Fibroblast of skin of left biceps (primary cell): ENCODE measurements around the gene GPLD1.
"Not testable (repeated sequence)": the region's sequence is repeated elsewhere in the genome, so short reads cannot be mapped to it uniquely, and the experiment has no call there.

Experiments
- DNase-seq, 2 experiments: peaks; one replicate each; pipeline ENCODE4 v3.0.0-alpha.2; 2013; ENCODE audit warnings: low read depth in 2 of 2

Gene GPLD1

DNA sequence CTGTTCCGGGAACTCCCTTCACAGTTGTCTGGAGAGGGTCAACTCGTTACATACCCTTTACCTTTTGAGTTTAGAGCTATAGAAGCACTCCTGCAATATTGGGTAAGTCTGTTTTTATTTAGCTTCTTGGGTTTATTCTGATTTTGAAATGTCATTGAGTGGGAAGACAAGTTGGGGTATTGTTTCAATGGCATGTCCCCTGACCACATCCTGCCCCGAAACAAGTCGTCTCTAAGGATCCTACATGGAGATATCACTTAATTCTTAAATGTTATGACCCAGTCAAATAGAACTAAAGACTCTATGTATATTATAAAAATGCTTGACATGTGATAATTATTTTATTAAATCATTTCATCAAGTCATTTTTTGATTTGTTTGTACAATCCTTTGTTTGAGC, 77.1 kb downstream of the GPLD1 start:
- DNase-seq = no peak

DNA sequence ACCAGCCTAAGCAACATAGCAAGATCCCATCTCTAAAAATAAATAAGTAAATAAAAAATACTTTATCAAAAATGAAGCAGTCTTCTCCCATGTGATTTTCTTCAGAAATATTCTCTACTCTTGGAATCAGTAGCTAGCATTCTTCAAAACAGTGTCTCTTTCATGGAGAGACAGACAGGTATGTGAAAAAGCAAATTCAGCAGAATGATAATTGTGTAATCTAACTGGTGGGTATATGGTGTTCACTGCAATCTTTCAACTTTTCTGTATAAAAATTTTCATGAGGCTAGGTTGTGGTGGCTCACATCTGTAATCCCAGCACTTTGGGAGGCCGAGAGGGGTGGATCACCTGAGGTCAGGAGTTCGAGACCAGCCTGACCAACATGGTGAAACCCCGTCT, 78.8 kb downstream of the GPLD1 start:
- no peak for DNase-seq

DNA sequence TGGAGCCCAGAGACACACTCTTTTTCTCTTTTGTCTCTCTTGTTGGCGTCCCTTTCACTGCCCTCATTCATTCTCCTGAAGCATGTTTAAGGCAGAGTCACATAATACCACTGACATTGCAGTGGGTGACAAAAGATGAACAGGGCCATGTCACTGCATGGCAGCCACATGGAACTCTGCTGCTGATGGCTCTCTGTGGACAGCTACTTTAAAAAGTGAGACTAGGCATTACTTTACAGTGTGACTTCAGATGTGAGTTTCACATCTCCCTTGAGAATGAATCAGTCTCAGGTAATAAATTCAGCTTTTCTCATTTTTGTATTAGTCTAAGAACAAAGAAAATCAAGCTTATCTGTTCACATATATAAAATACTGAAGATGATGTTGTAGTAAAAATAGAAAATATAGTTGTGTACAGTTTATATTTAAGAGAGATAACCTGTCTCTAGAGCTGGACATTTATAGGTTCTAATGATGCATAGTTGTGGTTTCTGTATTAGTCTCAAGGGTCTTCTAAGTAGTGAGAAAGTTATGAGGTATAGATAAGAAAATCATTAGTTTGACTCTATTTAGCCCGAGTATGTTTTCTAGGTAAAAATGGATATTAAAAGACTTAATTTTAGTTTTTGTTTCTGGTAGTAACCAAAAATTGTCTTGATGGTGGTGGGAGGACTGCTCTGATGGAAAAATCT, 80.5 kb downstream of the GPLD1 start:
- DNase-seq = no peak

DNA sequence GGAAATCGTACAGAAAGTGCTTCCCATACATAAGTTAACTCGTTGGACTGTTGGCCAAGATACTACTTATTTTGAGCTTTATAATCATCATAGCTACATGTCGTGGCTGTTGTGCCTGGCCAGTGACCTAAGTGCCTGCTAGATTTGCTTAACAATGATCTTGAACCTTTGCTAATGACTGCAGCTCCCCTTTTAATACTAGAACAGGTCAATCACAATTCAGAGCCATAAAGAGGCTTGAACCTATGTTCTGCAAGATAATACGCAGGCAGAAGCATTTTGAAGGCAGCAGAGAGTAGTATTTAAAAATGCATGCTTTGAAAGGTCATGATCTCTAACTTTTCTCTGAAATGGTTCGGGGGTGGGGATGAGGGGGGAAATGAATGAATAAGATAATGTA, 84.1 kb downstream of the GPLD1 start:
- no peak for DNase-seq

DNA sequence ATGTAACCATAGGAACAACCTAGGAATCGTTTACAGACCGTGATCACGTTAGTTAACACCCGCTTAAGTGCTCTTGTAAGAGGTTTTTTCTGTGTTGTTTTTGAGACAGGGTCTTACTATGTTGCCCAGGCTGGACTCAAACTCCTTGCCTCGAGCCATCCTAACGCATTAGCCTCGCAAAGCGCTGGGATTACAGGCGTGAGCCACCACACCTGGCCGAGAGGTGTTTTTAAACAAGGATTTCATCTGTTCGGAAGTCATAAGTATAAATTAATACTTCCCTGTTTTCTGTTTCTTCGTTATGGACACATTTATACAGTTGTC, 85.9 kb downstream of the GPLD1 start:
- DNase-seq = no peak

DNA sequence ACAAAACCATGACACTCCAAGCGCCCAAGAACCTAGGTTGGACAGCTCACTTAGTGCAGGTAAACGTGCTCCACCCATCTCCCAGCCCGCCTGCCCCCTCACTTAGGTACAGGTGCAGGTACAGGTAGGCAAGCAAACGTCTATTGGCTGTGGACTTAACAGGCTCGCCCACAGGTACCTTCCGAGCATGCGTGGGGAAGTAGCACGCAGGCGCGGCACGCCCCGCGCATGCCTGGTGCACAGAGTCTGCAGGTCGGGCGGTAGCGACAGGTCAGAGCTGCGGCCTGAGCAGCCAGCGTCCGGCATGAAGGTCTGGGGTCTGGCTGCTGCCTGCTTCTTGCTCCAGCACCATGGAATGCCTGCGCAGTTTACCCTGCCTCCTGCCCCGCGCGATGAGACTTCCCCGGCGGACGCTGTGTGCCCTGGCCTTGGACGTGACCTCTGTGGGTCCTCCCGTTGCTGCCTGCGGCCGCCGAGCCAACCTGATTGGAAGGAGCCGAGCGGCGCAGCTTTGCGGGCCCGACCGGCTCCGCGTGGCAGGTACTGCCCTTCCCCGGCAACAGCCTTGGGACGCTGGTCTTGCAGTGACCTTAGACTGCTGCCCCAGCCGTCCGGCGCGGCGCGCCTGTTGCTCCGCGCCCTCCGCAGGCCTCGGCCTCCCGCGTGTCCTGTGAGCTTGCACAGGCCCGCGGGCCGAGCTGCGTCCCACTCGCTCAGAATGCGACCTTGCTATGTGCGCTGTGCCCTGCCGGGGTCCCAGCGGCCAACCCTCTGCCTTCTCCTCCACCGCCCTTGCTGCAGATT, 86.5 kb downstream of the GPLD1 start, which contains the start of gene MRS2:
MRS2 (plus strand) TSS at position 240 of the 804 bp plus-strand sequence; CDS start at position 351, 111 bp downstream.
- peak; percentile 12 to 15 for DNase-seq

DNA sequence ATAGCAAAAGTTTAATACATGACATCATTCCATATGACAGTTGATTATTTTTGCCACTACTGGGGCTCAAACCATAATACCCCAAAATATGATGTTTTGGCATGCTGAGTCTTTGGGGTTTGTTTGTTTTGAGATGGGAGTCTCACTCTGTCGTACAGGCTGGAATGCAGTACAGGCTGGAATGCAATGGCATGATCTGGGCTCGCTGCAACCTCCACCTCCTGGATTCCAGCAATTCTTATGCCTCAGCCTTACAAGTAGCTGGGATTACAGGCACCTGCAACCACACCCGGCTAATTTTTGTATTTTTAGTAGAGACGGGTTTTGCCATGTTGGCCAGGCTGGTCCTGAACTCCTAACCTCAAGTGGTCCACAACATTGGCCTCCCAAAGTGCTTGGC, 87.9 kb downstream of the GPLD1 start:
- no peak for DNase-seq

DNA sequence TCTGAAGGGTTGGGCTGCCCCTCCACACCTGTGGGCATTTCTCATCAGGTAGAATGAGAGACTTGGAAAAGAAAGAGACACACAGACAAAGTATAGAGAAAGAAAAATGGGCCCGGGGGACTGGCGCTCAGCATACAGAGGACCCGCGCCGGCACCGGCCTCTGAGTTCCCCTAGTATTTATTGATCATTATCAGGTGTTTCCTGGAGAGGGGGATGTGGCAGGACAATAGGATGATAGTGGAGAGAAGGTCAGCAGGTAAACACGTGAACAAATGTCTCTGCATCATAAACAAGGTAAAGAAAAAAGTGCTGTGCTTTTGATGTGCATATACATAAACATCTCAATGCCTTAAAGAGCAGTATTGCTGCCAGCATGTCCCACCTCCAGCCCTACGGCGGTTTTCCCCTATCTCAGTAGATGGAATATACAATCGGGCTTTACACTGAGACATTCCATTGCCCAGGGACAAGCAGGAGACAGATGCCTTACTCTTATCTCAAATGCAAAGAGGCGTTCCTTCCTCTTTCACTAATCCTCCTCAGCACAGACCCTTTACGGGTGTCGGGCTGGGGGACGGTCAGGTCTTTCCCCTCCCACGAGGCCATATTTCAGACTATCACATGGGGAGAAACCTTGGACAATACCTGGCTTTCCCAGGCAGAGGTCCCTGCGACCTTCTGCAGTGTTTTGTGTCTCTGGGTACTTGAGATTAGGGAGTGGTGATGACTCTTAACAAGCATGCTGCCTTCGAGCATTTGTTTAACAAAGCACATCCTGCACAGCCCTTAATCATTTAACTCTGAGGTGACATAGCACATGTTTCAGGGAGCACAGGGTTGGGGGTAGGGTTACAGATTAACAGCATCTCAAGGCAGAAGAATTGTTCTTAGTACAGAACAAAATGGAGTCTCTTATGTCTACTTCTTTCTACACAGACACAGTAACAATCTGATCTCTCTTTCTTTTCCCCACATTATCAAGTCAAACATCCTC, 89.0 kb downstream of the GPLD1 start:
- not testable (repeated sequence) for DNase-seq

DNA sequence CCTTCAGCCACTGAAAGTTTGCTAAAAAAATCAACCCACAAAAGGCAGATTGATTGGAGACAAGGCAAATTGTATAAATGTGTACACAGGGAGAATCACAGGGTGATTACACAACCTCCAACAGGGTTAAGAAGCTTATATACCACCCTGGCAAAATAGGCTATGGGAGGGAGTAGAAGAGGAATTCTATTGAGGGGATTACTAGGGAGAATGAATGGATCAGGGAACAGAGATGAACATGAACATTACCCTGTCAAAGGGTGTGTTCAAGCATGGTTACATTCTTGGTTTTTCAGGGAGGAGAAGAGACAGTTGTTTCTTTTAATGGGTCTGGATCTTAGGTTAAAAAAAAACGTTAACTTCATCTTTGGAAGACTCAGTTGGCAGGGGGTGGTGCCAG, 91.7 kb downstream of the GPLD1 start:
- no peak for DNase-seq

DNA sequence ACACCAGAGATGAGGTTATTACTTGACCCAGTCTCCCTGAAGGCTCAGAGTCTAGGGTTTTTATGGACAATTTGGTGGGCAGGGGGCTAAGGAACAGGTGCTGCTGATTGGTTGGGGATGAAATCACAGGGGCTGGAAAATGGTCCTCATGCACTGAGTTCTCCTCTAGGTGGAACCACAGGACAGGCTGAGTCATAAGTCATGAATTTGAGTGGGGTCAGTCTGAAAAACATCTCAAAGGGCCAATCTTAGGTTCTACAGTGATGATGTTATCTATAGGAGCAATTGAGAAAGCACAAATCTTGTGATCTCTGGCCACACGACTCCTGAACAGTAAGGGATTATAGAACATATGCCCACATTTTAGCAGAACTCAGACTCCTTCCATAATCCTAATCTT, 92.6 kb downstream of the GPLD1 start:
- no peak for DNase-seq

DNA sequence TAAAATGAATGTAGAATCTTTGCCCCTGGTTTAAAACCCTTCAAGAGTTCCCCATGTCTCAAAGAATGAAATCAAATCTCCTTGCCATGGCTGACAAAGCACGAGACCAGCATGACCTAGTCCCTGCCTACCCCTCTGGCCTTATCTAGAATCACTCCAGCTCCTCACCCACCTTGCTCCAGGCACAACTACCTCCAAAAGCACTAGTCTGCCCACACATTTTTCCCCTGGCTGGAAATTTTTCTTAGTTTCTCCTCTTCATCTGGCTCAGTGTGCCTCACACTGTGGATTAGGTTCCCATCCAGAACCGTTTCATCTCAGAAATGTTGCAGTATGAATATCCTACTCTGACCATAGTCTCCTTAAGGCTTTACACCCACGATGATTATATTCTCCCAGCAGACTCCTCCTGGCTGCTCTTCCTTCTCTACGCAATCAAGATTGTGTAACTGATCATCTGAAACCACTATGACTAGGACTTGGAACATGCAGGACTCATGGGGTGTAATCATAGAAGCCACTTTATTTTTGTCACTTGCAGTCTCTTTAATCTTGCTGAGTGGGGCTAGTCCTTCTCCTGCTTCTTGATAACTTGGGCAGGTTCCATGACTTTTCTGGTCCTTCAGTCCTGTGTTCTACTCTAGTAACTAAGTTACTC, 94.5 kb downstream of the GPLD1 start:
- peak in 1 of 2 experiments; percentile 2 for DNase-seq

DNA sequence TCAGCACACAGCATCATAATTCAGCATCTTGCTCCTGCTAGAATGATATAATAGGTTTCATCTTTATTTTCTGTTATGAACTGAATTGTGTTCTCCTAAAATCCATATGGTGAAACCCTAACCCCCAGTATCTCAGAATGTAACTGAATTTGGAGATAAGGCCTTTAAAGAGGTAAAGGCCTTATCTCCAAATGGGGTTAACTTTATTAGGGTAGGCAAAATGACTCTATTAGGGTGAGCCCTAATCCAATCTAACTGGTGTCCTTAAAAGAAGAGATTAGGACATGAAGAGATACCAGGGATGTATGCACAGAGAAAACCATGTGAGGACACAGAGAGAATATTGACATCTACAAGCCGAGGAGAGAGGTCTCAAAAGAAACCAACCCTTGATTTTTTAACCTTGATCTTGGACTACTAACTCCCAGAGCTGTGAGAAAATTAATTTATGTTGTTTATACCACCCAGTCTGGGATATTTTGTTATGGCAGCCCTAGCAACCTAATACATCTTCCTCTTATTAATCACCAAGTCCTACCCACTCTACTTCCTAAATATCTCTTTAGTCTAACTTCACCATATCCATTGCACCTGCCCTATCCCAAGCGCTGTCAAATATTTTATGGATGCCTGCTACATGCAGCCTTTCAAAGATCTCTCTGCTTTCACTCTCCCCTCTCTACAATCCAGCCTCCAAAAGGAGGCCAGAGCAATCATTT, 95.2 kb downstream of the GPLD1 start:
- no peak for DNase-seq

DNA sequence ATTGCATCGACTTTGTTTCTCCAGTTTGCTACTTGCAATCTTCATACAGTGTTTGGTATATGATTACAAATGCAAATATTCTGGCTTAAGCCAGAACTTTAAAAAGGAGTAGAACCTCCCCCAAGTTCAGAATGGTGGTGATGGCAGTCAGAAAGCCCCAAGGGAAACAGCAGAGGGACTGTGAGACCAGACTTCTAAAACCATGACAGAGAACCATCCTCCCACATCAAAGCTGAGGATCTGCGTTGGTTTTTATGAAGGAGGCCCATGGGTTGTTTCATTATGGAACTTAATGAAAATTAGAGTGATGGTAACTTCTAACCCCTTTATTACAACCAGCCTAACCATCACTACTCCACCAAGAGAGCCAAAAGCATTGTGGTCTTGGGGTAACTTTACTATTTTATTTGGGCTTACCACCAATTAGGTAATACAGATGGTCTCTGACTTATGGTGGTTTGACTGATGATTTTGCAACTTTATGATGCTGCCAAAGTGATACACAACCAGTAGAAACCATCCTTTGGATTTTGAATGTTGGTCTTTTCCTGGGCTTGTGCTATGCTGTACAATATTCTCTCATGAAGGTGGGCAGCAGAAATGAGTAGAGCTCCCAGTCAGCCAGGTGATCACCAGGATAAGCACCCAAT, 97.5 kb downstream of the GPLD1 start:
- DNase-seq = no peak

DNA sequence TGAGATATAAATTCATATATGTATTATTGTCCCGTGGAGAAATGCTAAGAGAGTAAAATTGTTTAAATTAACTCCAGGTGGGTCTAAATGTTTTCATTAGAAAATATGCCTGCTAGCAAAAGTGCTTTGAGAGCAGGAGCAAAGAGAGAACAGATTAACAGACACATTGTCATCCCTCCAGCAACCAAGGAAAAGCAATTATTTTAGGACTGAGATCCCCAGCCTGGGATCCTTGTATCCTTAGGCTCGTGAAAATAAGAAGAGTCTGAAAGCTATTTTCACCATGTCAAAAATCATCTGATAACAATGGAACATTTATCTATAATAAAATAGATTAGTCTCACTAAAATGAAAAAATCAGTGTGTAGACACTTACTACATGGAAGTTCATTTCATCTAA, 98.2 kb downstream of the GPLD1 start:
- DNase-seq = no peak

DNA sequence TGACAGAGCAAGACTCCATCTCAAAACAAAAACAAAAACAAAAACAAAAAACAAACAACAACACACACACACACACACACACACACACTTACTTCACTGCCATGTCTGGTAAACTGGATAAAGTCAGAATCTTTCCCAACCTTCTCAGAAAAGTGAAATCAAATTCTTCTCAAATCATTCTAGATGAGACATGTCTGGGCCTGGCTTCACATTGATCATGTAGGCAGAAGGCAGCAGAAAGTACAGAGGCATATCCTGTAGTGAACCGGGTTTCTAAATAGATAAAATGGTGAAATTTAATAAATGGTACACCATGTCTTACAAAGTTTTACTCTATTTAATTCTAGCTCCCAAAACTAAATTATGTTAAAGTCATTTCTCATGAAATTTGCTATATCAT, 101.6 kb downstream of the GPLD1 start:
- DNase-seq = no peak

DNA sequence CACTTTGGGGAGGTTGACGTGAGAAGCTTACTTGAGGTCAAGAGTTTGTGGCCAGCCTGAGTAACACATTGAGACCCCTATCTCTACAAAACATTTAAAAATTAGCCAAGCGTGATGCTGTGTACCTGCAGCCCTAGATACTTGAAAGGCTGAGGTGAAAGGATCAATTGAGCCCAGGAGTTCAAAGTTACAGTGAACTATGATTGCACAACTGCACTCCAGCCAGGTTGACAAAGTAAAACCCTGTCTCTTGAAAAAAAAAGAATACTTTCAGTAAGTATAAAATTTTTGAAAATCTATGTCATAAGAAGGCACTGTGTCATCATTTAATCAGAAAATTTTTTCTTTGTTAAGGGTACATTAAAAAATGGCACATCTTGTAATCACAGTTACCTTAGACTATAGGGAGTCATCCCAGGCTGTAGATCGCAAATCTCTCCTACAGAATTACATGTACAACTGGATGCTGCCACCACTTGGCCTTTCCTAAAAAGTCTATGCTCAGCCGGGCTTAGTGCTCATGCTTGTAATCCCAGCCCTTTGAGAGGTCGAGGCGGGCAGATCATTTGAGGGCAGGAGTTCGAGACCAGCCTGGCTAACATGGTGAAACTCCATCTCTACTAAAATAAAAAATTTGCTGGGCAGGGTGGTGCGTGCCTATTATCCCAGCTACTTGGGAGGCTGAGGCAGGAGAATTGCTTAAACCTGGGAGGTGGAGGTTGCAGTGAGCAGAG, 103.7 kb downstream of the GPLD1 start:
- no peak for DNase-seq

DNA sequence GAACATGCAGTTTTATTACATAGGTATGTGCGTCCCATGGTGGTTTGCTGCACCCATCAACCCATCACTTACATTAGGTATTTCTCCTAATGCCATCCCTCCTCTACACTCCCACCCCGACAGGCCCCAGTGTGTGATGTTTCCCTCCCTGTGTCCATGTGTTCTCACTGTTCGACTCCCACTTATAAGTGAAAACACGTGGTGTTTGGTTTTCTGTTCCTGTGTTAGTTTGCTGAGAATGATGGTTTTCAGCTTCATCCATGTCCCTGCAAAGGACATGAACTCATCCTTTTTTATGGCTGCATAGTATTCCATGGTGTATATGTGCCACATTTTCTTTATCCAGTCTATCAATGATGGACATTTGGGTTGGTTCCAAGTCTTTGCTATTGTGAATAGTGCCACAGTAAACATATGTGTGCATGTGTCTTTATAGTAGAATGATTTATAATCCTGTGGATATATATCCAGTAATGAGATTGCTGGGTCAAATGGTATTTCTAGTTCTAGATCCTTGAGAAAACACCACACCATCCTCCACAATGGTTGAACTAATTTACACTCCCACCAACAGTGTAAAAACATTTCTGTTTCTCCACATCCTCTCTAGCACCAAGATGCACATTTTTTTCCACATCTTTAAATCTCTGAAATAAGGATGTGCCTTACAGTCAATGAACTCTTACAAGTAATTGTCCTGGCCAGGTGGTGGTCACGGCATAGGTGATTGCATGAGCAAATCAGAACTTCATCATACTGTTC, 104.8 kb downstream of the GPLD1 start:
- DNase-seq = not testable (repeated sequence)

DNA sequence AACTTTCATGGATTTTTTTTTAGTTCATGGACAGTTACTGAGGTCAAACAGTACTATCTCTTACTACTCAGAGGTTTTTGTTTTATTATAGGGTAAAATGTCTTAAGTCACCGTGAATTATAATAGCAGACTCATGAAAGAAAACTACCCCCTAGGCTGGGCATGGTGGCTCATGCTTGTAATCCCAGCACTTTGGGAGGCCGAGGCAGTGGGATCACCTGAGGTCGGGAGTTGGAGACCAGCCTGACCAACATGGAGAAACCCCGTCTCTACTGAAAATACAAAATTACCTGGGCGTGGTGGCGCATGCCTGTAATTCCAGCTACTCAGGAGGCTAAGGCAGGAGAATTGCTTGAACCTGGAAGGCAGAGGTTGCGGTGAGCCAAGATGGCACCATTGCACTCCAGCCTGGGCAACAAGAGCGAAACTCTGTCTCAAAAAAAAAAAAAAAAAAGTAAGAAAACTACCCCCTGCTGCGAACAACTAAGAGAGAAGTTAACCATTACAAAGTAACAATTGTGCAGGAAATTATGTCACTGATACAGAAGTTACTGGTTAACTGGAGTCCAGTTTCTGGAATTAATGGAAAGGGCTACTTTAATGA, 106.4 kb downstream of the GPLD1 start:
- not testable (repeated sequence) for DNase-seq

DNA sequence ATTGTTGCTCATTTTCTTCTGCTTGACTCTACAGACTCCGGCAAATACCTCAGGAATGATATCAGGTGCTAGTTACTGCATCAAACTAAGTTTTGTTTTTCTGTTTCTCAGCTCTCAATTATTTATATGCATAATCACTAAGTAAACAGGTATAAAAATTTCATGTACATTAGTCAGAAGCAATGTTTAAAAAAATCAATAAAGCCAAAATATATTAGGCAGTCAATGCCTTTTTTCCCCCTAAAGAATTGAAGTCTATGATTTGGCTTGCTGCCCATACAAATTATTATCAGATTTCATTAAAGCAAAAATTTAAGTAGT, 107.2 kb downstream of the GPLD1 start:
- no peak for DNase-seq
